SK-N-DZ (cell line): Measurements from ENCODE around the gene MANBA.
"Not testable (repeated sequence)": the region's sequence is repeated elsewhere in the genome, so short reads cannot be mapped to it uniquely, and the experiment has no call there.

Experiments used
- DNase-seq: peaks from one replicate; pipeline ENCODE4 v3.0.0-alpha.2; 2015; ENCODE audit warnings: low spot score

MANBA gene

DNA sequence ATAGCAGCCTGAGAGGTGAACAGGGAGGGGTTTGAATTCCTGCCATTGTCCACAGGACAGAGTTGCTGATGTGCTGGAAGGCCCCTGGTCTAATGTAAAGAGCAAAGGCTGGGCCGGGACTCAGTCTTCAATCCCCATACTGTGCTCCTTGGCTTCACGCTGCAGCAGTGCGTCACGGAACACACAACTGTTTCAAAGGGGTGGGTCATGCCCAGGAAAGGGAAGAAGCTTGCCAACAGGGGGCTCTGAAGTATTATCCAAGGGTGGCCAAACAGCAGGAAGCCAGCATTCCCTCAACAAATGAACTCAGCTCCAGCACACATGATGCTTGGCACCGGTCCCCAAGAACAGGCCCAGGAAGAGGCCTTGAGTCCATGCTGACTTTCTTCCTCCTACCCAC lies 137.1 kb downstream of the MANBA start:
- DNase-seq = peak; percentile 62

DNA sequence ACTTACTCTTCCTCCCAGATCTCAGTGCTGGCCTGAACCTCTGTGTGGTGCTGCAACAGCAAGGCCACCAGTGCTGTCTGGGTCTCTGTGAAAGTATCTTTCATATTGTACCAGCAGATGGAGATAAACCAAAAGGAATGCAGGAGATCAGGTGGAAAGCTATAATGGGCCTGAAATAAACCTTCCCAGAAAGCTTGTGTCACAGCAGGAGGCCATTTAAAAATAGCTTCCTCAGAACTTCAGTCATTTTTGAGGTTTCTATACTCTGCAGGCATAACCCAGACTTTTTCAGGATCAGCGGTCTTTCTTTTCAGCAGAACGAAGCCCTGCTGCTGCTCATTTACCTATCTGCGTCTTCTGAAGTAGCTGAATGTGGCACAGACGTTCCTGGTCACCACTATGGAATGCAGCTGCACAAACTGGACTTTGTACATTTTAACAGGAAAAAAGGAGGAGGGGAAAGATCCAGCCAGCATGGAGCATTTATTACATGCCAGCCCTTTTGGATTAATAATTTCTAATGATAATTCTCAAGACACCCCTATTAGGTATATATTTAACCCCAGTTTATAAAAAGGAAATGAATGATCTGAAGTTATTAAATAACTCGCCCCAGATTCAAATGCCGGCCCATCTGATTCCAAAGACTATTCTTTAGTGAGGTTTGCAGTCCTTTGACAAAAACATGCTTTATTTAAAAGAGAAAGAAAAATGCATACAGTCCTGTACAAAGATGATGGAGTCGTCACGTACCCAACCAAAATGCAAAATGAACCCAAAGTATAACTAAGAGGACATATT lies 139.9 kb downstream of the MANBA start:
- peak; percentile 36 for DNase-seq

DNA sequence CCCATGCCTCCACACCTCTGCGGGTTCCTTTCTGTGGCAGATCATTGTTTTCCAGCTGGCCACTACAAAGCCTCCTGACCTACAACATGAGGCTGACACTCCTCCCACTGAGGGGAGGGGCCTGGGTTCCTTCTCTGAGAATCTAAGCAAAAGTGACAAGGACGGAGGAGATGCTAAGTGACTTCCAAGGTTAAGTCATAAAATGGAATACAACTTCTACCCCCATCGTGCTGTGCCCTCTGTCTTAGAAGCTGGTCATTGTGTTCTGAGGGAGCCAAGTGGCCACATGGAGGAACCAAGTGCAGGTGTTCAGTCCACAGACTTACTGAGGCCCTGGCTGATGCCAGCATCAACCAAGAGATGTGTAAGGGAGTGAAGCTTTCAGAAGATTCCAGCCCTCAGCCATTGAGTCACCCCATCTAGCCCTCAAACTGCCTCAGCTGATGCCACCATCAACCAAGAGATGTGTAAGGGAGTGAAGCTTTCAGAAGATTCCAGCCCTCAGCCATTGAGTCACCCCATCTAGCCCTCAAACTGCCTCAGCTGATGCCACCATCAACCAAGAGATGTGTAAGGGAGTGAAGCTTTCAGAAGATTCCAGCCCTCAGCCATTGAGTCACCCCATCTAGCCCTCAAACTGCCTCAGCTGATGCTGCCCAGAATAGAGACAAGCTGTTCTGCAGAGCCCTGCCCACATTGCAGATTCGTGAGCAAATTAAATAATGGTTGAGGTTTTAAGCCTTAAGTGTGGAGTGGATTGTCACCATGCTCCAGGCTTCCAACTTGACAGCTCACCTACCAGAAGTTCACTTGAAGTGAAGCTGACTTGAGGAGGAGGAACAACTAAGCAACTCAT lies 140.8 kb downstream of the MANBA start:
- not testable (repeated sequence) for DNase-seq

DNA sequence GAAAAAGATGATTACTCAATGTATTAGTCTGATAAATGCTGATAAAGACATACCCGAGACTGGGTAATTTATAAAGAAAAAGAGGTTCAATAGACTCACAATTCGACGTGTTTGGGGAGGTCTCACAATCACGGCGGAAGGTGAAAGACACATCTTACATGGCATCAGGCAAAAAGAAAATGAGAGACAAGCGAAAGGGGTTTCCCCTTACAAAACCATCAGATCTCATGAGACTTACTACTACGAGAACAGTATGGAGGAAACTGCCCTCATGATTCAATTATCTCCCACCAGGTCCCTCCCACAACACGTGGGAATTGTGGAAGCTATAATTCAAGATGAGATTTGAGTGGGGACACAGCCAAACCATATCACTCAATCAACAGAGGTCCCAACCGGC lies 141.7 kb downstream of the MANBA start:
- not testable (repeated sequence) for DNase-seq

DNA sequence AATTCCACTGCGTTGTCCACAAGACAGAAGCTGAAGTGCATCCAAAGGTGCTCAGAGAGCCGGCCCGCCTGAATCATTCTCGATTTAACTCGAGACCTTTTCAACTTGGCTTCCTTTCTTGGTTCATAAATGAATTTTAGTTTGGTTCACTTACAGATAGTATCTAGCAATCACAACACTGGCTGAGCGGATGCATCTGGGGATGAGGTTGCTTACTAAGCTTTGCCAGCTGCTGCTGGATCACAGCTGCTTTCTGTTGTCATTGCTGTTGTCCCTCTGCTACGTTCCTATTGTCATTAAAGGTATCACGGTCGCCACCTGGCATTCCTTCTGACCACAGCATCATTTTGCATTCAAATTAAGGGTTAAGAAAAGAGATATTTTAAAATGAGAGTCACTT lies 144.1 kb downstream of the MANBA start:
- peak; percentile 52 for DNase-seq

DNA sequence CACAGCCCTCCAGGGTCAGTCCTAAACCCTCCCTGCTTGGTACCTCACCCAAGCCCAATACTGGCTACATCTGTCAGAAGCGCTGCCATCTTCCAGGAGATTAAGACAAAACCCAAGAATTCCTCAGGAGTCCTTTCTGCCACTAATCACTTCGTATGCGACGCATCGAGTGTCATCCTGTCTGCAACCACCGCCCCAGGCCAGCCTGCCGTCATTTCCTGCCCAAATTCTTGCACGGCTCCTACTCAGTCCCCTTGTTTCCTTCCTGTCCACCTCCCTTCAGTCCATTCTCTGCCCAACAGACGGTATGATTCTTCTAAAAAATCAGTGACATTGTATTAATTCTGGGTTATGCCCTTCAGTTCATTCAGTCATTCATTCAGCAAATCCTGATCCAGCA lies 146.0 kb downstream of the MANBA start:
- DNase-seq = no peak

DNA sequence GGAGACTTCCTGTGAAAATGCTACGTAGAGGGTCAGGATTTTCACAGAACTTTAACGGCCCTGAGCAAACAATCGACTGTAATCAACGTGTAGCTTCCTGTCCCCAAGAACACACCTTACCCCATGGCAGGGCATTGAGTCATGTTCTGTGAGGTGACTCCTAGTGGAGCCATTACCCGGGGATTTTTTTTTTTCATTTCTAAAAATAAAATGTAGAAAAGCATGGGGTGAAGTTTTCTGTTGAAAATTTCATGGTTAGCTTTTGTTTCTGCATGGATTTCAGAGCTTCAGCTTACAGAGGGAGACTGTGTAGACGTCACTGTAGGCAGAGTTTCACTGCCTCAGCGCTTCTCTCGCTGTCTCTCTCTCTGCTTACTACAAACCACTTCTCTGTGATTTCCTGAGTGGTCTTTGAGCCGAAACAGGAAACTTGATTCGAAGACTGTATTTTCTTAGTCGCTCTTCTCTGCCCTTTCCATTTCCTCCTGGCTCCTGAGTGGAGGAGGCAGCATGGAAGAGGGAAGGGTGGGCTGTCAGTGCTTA lies 147.9 kb downstream of the MANBA start:
- no peak for DNase-seq

DNA sequence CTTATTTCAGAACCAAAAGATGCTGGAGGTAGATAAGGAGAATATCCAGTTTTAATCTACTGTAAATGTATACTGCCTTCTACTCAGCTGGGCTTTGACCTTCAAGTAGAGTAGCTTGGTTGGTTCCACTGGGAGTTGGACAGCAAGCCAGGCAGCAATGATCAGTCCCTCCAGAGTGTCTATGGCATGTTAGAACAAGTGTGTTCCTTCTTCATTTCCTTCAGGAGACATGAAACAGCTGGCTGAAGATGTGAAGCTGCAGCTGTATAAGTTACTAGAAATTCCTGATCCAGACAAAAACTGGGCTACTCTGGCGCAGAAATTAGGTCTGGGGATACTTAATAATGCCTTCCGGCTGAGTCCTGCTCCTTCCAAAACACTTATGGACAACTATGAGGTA lies 148.6 kb downstream of the MANBA start:
- DNase-seq = no peak

DNA sequence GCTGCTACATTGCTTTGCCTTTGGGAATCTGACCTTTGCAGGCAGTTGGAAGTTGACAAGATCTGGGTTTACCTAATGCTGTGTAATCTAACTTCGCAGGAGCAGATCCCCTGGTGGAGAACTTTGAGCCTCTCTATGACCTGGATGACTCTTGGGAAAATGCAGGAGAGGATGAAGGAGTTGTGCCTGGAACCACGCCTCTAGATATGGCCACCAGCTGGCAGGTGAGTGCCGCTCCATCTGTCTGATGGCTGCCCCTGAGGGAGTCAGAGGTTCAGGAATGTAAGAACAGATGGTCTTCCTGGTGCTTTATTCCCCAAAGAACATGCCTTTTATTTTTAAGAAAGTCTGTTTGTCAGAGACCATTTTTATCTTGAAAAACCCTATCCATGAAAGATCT lies 150.3 kb downstream of the MANBA start:
- DNase-seq = no peak

DNA sequence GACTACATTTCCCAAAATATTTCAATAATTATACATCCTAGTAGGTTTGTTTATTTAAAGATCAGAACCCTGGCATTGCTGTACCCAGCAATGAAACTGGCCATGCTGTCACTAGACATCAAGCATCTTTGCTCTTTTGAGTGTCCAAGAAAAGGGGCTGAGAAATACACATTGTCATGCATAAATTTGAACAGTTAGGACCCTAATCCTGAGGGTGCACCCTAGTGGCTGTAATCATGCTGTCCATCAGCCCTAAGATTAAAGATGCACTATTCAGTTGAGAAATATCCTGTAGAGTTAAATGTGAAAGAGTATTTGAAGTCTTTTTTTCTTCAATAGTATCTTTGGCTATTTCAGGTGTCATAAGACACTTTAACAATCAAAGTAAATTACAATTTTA lies 150.8 kb downstream of the MANBA start:
- no peak for DNase-seq

DNA sequence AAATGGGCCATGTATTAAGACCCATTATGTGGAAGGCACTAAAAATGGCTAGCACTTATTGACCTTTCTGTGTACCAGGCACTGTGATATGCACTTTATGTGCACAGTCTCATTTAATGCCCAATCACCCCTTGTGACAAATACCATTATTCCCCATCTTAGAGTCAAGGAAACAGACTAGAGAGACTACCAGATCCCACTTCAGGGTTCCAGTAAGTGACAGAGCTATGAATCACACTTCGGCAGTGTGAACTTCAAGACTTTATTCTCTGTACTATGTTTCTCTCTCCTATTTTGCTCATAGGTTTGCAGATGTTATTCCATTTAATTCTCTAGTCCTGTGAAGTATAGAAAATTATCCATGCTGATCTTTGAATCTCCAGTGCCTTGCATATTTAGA lies 152.6 kb downstream of the MANBA start:
- DNase-seq = no peak

DNA sequence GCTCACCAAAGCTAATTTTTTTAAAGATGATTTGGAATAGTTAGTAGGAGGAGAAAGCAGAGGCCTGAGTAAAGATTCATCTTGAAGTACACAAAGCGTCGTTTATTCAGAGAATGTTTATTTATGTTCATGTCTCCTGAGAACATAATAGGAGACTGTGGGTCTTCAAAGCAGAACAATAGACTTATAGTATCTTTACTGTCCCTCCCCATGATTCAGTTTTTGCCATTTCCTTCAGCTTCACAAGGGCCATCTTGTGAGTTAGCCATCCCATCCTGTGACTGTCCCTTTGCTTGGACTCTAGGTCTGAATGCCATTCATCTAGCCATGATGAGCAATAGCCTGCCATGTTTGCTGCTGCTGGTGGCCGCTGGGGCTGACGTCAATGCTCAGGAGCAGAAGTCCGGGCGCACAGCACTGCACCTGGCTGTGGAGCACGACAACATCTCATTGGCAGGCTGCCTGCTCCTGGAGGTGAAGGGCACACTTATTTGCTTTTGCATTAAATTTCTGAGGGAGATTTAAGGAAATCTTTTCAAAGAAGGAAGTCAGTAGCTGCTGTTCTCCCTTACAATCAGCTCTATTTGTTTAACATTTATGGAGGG lies 153.8 kb downstream of the MANBA start:
- no peak for DNase-seq

DNA sequence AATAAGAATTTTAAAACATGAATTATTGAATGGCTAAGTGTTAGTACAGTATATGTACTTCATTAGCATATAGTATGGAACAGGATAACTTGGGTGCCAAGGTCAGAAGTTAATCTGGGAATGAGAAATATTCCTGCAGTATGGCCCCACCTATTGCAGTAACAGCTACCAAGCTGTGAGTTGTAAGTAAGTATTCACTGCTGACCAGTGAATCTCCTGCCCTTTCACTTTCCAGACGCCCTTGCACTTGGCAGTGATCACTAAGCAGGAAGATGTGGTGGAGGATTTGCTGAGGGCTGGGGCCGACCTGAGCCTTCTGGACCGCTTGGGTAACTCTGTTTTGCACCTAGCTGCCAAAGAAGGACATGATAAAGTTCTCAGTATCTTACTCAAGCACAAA lies 154.5 kb downstream of the MANBA start:
- no peak for DNase-seq

DNA sequence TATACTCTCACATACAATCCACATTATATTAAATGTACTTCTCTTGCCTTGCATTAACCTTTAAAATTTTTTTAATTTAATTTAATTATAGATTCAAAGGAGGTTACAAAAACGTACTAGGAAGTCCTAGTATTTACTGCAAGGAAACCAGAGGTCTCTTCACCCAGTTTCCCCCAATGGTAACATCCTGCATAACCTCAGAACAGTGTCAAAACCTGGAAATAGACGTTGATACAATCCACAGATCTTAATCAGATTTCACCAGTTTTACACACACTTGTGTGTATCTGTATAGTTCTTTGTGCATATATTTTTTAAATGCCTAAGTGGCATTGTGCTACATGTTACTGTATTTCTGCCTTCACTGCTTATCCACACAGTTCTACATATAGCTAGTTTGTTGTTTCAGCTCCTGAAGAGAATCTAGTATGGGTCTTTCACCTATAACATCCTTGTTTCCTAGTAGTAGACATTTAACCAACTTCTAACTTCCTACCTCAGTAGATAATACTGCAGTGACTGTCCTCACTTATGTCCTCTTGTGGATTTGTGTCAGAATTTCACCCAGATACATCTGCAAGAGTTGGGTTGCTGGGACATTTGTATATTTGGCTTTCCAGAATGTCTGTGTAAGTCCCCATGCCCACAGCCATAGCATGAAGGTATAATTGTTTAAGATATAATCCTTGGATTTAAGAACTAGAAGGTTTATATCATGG lies 156.4 kb downstream of the MANBA start:
- no peak for DNase-seq

DNA sequence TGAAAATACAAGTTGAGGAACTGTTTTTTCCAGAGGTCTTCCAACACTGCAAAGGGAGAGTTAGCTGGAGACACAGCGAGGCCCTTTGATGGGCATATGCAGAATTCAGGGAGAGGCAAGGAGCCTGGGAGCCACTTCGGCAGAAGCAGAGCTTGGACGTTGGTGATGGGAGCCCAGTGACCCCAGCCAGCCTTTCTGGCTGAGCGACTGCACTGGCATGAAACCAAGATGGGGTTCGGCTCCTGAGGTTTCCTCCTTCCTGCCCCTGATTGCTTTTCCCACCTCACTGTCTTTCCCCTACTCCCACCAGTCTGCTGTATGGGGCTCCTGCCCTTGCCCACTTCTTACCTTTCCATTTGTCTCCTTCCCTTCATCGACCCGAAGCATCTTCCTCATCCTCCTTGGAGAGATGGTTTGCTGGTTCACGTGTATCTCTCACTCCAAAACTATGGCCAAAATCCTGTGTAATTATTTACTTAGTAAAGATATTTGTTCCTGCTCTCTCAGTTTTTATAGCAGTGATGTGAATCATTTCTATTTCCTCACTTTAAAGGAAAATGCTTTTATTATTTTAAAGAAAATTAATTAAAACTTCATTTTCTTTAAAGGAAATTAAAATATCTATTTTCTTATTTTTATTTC lies 159.1 kb downstream of the MANBA start:
- DNase-seq = no peak

DNA sequence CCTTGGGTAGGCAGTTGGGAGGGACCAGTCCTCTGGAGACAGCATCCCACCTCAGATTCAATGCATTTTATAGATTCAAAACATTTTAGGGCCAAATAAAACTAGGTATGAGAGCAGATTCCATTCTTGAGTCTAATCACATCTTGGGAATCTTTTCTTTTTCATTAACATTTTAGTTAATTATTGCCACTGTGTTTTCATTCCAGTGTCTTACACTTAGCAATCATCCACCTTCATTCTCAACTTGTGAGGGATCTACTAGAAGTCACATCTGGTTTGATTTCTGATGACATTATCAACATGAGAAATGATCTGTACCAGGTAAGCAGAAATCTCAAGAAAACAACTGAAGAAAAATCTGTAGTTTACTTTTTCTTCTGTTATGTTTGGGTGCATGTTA lies 160.1 kb downstream of the MANBA start:
- no peak for DNase-seq

DNA sequence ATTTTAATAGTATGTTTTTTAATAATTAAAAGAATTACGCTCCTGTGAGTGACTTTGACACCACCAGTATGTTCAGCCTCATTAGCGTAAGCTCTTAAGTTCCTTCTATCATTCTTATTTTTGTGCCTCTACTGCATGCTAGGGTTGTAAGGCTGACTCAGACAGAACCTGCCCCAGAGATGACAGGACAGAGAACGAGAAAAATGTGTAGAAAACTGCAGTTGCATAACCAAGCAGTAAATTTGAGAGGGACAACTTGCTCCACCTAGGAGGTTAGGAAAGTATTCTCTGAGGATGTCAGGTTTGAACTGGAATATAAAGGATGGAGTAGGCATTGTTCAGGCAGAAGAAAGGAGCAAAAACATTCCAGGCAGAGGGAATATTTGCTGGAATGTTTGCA lies 160.9 kb downstream of the MANBA start:
- no peak for DNase-seq

DNA sequence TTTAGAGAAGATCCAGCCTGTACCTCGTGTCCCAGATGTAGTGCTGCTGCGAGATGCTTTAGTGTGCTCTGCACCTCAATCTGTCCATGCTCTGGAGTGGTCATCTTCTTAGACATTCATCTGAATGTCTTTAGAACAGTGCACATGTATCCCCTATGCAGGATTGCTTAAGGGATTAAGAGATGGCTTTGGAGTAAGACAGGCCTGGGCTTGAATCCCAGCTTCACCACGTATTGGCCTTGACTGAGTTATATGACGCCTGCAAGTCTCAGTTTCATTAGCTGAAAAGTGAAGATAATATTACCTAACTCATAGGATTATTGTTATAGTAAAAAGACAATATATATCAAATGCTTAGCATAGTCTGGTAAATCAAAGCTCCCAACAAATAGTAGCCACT lies 161.3 kb downstream of the MANBA start:
- DNase-seq = no peak

DNA sequence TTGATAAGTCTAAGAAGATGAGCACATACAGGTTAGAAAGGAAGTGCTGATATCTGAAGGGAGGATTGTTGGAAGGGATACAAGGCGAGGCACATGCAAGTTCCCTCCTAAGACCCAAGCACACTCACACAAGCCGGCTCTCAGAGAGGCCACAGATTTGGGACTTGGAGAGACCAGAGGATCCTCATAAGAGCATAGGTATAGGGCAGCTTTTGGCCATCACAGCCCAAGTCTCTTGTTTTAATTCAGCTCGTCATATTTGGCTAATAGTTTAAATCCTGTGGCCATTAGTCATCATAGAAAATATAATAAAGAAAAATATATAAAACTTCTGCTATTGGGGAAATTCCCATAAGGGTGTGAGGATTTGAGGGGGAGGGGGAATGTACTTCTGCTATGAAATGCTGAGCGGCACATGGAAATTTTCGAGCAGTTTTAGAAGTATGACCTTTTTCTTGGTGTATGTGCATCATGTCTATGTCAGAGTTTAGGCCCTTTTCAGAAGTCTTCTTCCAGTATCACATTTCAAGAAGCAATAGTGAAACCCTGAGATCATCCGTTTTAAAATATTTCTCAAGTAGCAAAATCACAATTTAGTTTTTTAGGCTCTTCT lies 161.9 kb downstream of the MANBA start:
- no peak for DNase-seq

DNA sequence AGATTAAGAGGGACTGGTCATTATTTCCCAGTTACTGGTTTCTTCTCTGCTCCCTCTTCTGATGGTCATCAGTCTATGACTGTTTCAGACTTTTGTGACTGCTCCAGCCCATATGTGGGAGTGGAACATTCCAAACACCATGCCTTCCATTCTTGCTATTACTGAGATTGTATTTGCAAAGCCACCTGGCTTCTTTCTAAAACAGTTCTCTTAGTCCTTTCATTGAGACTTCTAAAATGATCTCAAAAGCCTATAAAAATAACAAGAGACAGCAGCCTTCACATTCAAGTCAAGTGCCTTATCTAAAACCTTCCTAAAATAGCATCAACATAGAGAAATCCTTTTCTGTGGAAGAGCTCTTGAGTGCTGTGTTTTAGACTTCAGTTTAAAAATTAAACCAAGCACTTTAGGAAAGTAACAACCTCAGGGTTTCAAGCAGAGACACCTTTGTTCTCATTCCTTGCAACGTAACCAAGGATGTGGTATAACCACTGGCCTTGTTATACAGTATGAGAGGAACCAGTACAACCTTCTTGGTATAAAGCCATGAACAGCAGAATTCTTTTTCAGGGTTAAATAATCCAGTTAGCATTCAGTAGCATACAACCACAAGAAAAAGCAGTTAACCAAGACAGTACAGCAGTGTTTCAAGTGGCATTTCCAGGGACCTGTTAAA lies 162.5 kb downstream of the MANBA start:
- no peak for DNase-seq
